HCT116 (cell line): ENCODE measurements around the gene PTN.

Source experiments
- ATF3 ChIP-seq: IDR thresholded peaks from 2 replicates; pipeline ENCODE4 v1.6.1; 2012
- CEBPB ChIP-seq: IDR thresholded peaks from 2 replicates; pipeline ENCODE4 v1.6.1; 2012; ENCODE audit warnings: low read depth
- EZH2 ChIP-seq: fragments of 200-600 bp; sonication (generic); IDR thresholded peaks from 2 replicates; pipeline ENCODE4 v1.6.1; 2017; ENCODE audit warnings: antibody characterized with exemption, mixed run types
- EZH2phosphoT487 ChIP-seq: fragments of 200-600 bp; IDR thresholded peaks from 2 replicates; pipeline ENCODE4 v1.6.1; 2018; ENCODE audit warnings: antibody characterized with exemption, borderline replicate concordance
- JUND ChIP-seq: IDR thresholded peaks from 2 replicates; pipeline ENCODE4 v1.6.1; 2012
- POLR2A ChIP-seq: IDR thresholded peaks from 2 replicates; pipeline ENCODE4 v1.7.0; 2011; ENCODE audit warnings: borderline replicate concordance; ENCODE audit not compliant: insufficient read depth, insufficient read length; ENCODE audit errors: extremely low read depth
- RAD21 ChIP-seq: IDR thresholded peaks from 2 replicates; pipeline ENCODE4 v1.6.1; 2012; ENCODE audit warnings: low read depth, mild to moderate bottlenecking
- SIN3A ChIP-seq: IDR thresholded peaks from 2 replicates; pipeline ENCODE4 v1.6.1; 2012; ENCODE audit warnings: low read depth
- SP1 ChIP-seq: IDR thresholded peaks from 2 replicates; pipeline ENCODE4 v1.6.1; 2012; ENCODE audit warnings: low read depth
- TCF7L2 ChIP-seq: IDR thresholded peaks from 2 replicates; pipeline ENCODE4 v1.7.0; 2011; ENCODE audit warnings: borderline replicate concordance, inconsistent platforms; ENCODE audit not compliant: insufficient read depth, insufficient read length; ENCODE audit errors: extremely low read depth
- YY1 ChIP-seq: IDR thresholded peaks from 2 replicates; pipeline ENCODE4 v1.6.1; 2011; ENCODE audit warnings: low read length, low read depth, moderate library complexity, mild to moderate bottlenecking; ENCODE audit not compliant: insufficient replicate concordance; ENCODE audit errors: extremely low read depth
- ZFX ChIP-seq: fragments of 450-650 bp; IDR thresholded peaks from 2 replicates; pipeline ENCODE4 v1.6.1; 2017
- TF ChIP-seq, protein P1 (sequence below), 3 experiments: fragments of 200-600 bp in 1 of 3; sonication (generic) in 1 of 3; IDR thresholded peaks in 2 of 3; conservative IDR thresholded peaks in 1 of 3; 2 replicates each; pipeline ENCODE4 v1.5.1; 2012 to 2017; ENCODE audit warnings: low read depth in 2 of 3, low read length in 2 of 3, antibody characterized with exemption in 1 of 3, borderline replicate concordance in 1 of 3, control low read depth in 1 of 3, mild to moderate bottlenecking in 1 of 3, mixed read lengths in 1 of 3, mixed run types in 1 of 3, moderate library complexity in 1 of 3; ENCODE audit not compliant: insufficient read depth in 1 of 3
- TF ChIP-seq, protein P2 (sequence below): IDR thresholded peaks from 2 replicates; pipeline ENCODE4 v1.6.1; 2012

DNA sequence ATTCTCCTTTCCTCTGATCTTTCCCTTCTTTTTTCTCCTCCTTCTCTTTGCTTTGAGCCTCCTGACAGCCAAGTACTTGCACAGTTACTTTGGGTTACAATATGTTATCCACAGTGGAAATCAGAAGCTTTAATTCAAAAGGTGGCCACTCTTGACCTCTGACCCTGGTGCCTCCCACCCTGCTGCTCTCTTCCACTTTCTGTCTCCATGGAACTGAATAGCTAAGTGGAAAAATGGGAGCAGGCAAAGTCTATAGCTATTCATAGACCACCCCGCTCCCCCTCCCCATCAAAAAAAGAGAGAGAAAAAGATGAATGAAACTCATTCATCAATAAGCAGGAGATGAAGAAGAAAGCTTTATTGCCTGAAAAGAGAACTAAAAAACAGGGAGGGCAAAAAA lies 39.4 kb downstream of the PTN start:
- TF ChIP-seq POLR2A = no peak
- no peak for TF ChIP-seq ATF3
- TF ChIP-seq, protein P1, sequence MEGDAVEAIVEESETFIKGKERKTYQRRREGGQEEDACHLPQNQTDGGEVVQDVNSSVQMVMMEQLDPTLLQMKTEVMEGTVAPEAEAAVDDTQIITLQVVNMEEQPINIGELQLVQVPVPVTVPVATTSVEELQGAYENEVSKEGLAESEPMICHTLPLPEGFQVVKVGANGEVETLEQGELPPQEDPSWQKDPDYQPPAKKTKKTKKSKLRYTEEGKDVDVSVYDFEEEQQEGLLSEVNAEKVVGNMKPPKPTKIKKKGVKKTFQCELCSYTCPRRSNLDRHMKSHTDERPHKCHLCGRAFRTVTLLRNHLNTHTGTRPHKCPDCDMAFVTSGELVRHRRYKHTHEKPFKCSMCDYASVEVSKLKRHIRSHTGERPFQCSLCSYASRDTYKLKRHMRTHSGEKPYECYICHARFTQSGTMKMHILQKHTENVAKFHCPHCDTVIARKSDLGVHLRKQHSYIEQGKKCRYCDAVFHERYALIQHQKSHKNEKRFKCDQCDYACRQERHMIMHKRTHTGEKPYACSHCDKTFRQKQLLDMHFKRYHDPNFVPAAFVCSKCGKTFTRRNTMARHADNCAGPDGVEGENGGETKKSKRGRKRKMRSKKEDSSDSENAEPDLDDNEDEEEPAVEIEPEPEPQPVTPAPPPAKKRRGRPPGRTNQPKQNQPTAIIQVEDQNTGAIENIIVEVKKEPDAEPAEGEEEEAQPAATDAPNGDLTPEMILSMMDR (IDR thresholded peaks at IDR 0.05 in 2 of 3, conservative IDR thresholded peaks at IDR 0.05 in 1 of 3; ENCODE audit: borderline replicate concordance in 1 of 3, insufficient read depth in 1 of 3, low read depth in 2 of 3, low read length in 2 of 3) = no peak
- no peak for TF ChIP-seq RAD21
- no peak for TF ChIP-seq YY1
- TF ChIP-seq TCF7L2 = no peak
- TF ChIP-seq CEBPB = no peak
- TF ChIP-seq EZH2 = no peak
- TF ChIP-seq SP1 = no peak
- no peak for TF ChIP-seq EZH2phosphoT487
- TF ChIP-seq, protein P2, sequence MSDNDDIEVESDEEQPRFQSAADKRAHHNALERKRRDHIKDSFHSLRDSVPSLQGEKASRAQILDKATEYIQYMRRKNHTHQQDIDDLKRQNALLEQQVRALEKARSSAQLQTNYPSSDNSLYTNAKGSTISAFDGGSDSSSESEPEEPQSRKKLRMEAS = no peak
- TF ChIP-seq JUND = no peak
- no peak for TF ChIP-seq SIN3A
- TF ChIP-seq ZFX = no peak
